DOHH2 (cell line): ENCODE measurements around the gene RAB10.
"Not testable (repeated sequence)": the region's sequence is repeated elsewhere in the genome, so short reads cannot be mapped to it uniquely, and the experiment has no call there.

Experiments used
- H3F3A ChIP-seq: fragments of 200-600 bp; sonication (generic), shearing (Covaris generic); 2 replicates; pipeline ENCODE4 v1.6.0; 2016; ENCODE audit warnings: antibody characterized with exemption, mild to moderate bottlenecking; ENCODE audit not compliant: control insufficient read depth, insufficient read depth
- H3K27ac ChIP-seq: fragments of 200-600 bp; sonication (generic); 2 replicates; pipeline ENCODE4 v1.5.1; 2014; ENCODE audit warnings: low read depth, mild to moderate bottlenecking, low read length, moderate library complexity
- H3K27me3 ChIP-seq: fragments of 200-600 bp; sonication (generic); 2 replicates; pipeline ENCODE4 v1.6.1; 2014; ENCODE audit warnings: mild to moderate bottlenecking, low read length, mixed read lengths; ENCODE audit not compliant: control insufficient read depth
- H3K36me3 ChIP-seq: fragments of 200-600 bp; sonication (generic); 2 replicates; pipeline ENCODE4 v1.6.1; 2014; ENCODE audit warnings: mild to moderate bottlenecking, low read length, moderate library complexity, mixed read lengths; ENCODE audit not compliant: control insufficient read depth
- H3K4me1 ChIP-seq: fragments of 200-600 bp; sonication (generic); 2 replicates; pipeline ENCODE4 v1.6.1; 2014; ENCODE audit warnings: mild to moderate bottlenecking, low read length, mixed read lengths; ENCODE audit not compliant: control insufficient read depth
- H3K4me2 ChIP-seq: fragments of 200-600 bp; sonication (generic); 2 replicates; pipeline ENCODE4 v1.6.0; 2014; ENCODE audit warnings: mild to moderate bottlenecking, low read length, moderate library complexity
- H3K4me3 ChIP-seq: fragments of 200-600 bp; sonication (generic); 2 replicates; pipeline ENCODE4 v1.5.1; 2014; ENCODE audit warnings: mild to moderate bottlenecking, low read length, mixed read lengths
- H3K79me2 ChIP-seq: fragments of 200-600 bp; sonication (generic); 2 replicates; pipeline ENCODE4 v1.6.1; 2014; ENCODE audit warnings: mild to moderate bottlenecking, low read length, mixed read lengths; ENCODE audit not compliant: control insufficient read depth
- H3K9me2 ChIP-seq: fragments of 200-600 bp; sonication (generic); replicated peaks from 2 replicates; pipeline ENCODE4 v1.6.1; 2014; ENCODE audit warnings: mild to moderate bottlenecking, low read length, mixed read lengths; ENCODE audit not compliant: control insufficient read depth
- H3K9me3 ChIP-seq: fragments of 200-600 bp; sonication (generic); 2 replicates; pipeline ENCODE4 v1.6.1; 2014; ENCODE audit warnings: antibody characterized with exemption, low read length, mixed read lengths; ENCODE audit not compliant: control insufficient read depth, insufficient read depth
- H4K20me1 ChIP-seq: fragments of 200-600 bp; sonication (generic); 2 replicates; pipeline ENCODE4 v1.6.0; 2014; ENCODE audit warnings: low read depth, mild to moderate bottlenecking, antibody characterized with exemption, low read length, moderate library complexity; ENCODE audit not compliant: control insufficient read depth, insufficient read depth
- EZH2phosphoT487 ChIP-seq: fragments of 200-600 bp; sonication (generic); IDR thresholded peaks from 2 replicates; pipeline ENCODE4 v1.6.1; 2017; ENCODE audit warnings: borderline replicate concordance, mild to moderate bottlenecking, antibody characterized with exemption, low read length, moderate library complexity, mixed read lengths
- TF ChIP-seq, protein P1 (sequence below): fragments of 200-600 bp; sonication (generic); IDR thresholded peaks from one replicate; pipeline ENCODE4 v1.5.1; 2014; ENCODE audit warnings: antibody characterized with exemption, mild to moderate bottlenecking, low read depth, low read length; ENCODE audit not compliant: poor library complexity, severe bottlenecking

RAB10 gene

DNA sequence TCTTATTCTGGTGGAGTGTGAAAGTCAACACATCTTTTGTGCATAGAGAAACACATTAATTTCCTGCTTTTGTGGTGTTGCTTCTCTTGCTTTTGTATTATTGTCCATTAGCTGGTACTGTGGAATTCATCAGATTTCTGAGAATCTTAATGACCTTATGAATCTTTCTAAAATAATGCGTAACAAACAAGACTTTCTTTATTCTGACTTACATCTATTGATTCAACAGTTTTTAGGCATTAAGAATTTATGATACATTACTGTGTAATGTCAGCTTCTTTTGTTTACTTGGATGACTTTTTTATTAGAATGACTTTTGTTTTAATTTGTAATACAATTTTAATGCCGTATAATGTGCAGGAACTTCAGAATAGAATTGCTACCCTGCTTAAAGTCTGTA, 43.4 kb downstream of the RAB10 start:
- no peak overlapping the region for H3K27ac ChIP-seq
- H3F3A ChIP-seq = no peaks in the 10 kb centered on the region
- peaks cover 96% of the 10 kb centered on the region for H3K79me2 ChIP-seq
- H3K4me1 ChIP-seq = no peaks in the 10 kb centered on the region
- peaks cover 11% of the 10 kb centered on the region for H3K36me3 ChIP-seq
- no peaks in the 10 kb centered on the region for H4K20me1 ChIP-seq
- TF ChIP-seq EZH2phosphoT487 = no peak
- peaks cover 14% of the 10 kb centered on the region; the same call in 1 of the 2 replicates for H3K9me3 ChIP-seq
- no peaks in the 10 kb centered on the region for H3K9me2 ChIP-seq
- no peak overlapping the region for H3K4me2 ChIP-seq
- no peak overlapping the region for H3K4me3 ChIP-seq
- H3K27me3 ChIP-seq = no peaks in the 10 kb centered on the region

DNA sequence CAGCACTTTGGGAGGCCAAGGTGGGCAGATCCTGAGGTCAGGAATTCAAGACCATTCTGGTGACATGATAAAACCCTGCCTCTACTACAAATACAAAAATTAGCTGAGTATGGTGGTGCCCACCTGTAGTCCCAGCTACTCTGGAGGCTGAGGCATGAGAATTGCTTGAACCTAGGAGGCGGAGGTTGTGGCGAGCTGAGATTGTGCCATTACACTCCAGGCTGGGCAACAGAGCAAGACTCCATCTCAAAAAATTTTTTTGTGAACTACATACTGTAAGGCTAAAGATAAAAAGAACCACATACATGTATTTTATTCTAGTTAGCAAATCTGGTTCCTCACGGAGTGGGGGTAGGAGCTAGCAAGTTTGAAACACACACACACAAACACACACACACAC, 45.1 kb downstream of the RAB10 start:
- Histone ChIP-seq H3K9me2 (no peaks in the 10 kb centered on the region), H3K4me1 (no peaks in the 10 kb centered on the region), H3K27ac (no peak overlapping the region), H4K20me1 (no peaks in the 10 kb centered on the region), H3F3A (no peaks in the 10 kb centered on the region), H3K36me3 (peaks cover 11% of the 10 kb centered on the region), H3K27me3 (no peaks in the 10 kb centered on the region), H3K79me2 (peaks cover 95% of the 10 kb centered on the region), H3K9me3 (peaks cover 14% of the 10 kb centered on the region; the same call in 1 of the 2 replicates), H3K4me2 (no peak overlapping the region), H3K4me3 (no peak overlapping the region)
- TF ChIP-seq, protein P1, sequence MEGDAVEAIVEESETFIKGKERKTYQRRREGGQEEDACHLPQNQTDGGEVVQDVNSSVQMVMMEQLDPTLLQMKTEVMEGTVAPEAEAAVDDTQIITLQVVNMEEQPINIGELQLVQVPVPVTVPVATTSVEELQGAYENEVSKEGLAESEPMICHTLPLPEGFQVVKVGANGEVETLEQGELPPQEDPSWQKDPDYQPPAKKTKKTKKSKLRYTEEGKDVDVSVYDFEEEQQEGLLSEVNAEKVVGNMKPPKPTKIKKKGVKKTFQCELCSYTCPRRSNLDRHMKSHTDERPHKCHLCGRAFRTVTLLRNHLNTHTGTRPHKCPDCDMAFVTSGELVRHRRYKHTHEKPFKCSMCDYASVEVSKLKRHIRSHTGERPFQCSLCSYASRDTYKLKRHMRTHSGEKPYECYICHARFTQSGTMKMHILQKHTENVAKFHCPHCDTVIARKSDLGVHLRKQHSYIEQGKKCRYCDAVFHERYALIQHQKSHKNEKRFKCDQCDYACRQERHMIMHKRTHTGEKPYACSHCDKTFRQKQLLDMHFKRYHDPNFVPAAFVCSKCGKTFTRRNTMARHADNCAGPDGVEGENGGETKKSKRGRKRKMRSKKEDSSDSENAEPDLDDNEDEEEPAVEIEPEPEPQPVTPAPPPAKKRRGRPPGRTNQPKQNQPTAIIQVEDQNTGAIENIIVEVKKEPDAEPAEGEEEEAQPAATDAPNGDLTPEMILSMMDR = no peak
- no peak for TF ChIP-seq EZH2phosphoT487

DNA sequence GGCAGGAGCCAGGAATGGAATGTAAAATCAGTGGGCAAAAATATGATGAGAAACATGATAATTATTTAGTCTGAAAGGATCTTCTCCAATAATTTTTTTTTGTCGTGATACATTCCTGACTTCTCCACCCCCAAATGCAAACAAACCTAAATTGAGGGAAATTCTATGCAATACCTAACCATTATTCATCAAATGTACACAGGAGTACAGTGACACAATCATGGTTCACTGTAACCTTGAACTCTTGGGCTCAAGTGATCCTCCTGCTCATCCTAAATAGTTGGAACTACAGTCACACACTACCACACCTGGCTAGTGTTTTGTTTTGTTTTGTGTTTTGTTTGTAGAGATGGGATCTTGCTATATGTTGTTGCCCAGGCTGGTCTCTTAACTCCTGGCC, 46.5 kb downstream of the RAB10 start:
- no peak overlapping the region for H3K4me2 ChIP-seq
- no peak overlapping the region for H3K4me3 ChIP-seq
- TF ChIP-seq, protein P1 = no peak
- no peak for TF ChIP-seq EZH2phosphoT487
- peaks cover 11% of the 10 kb centered on the region for H3K36me3 ChIP-seq
- H3K9me2 ChIP-seq = no peaks in the 10 kb centered on the region
- no peak overlapping the region for H3K27ac ChIP-seq
- no peaks in the 10 kb centered on the region for H4K20me1 ChIP-seq
- H3K27me3 ChIP-seq = no peaks in the 10 kb centered on the region
- no peaks in the 10 kb centered on the region for H3K4me1 ChIP-seq
- no peaks in the 10 kb centered on the region for H3F3A ChIP-seq
- peaks cover 94% of the 10 kb centered on the region for H3K79me2 ChIP-seq
- H3K9me3 ChIP-seq = peaks cover 14% of the 10 kb centered on the region; the same call in 1 of the 2 replicates

DNA sequence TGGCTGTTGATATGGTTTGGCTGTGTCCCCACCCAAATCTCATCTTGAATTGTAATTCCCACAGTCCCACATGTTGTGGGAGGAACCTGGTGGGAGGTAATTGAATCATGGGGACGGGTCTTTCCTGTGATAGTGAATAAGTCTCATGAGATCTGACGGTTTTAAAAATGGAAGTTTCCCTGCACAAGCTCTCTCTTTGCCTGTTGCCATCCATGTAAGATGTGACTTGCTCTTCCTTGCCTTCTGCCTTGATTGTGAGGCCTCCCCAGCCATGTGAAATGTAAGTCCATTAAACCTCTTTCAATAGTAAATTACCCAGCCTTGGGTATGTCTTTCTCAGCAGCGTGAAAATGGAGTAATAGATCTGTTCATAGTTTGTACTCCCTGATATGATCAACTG, 47.0 kb downstream of the RAB10 start:
- H3K4me1 ChIP-seq, H3F3A ChIP-seq, H3K4me3 ChIP-seq, H3K27ac ChIP-seq, H3K27me3 ChIP-seq, H4K20me1 ChIP-seq, H3K9me2 ChIP-seq, H3K4me2 ChIP-seq: not testable (repeated sequence)
- H3K9me3 ChIP-seq = peaks cover 14% of the 10 kb centered on the region; the same call in 1 of the 2 replicates
- peaks cover 11% of the 10 kb centered on the region for H3K36me3 ChIP-seq
- peaks cover 88% of the 10 kb centered on the region for H3K79me2 ChIP-seq
